ENCODE results near the gene HSPA12A.

The HSPA12A gene

DNA sequence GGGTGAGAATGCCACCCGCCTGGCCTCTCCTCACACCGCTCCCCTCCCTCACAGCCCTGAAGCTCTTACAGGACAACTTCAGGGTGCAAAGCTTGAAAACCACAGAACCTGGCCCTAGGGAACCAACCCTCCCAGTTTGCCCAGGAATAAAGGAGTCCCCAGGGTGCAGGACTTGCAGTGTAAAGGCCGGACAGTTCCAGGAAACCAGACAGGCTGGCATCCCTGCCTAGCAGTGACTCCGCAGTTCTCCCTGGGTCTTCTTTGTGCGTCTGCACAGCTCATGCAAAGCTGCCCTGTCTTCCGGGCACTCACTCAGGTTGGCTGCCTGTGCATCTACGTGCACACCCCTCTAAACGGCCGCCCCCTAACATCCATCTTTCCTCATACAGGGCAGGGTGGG, 36.1 kb downstream of the HSPA12A start:
- Mint-ChIP-seq H3K9me3 (no peaks in the 10 kb centered on the region), H3K27me3 (peaks cover 24% of the 10 kb centered on the region), H3K36me3 (ENCODE audit: low read depth) (no peaks in the 10 kb centered on the region), H3K27ac (no peak overlapping the region), H3K4me3 (no peak overlapping the region), H3K4me1 (no peaks in the 10 kb centered on the region)
- no peak for ATAC-seq
- DNase-seq: no peak

DNA sequence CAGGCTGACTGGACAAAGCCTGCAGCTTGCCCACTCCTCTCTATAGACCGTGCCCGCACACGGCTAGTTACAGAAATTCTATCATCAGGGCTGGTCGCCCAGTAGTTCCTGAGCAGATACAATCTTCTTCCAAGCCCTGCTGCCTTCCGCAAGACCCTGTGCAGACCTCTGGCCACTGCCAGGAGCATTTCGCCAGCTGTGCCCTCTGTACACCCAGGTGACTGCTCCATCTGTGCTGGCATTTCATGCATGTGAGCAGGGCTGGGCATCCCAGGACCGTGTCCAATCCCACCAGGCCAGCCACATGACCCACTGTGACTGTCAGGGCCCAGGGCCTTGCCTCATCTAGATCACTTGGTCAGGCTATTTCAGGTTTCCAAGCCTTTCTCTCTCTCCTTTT, 36.9 kb downstream of the HSPA12A start:
- DNase-seq (no peak), ATAC-seq (no peak)
- Mint-ChIP-seq H3K27ac (no peak overlapping the region), H3K9me3 (no peaks in the 10 kb centered on the region), H3K27me3 (peaks cover 22% of the 10 kb centered on the region), H3K4me3 (no peak overlapping the region), H3K36me3 (ENCODE audit: low read depth) (no peaks in the 10 kb centered on the region), H3K4me1 (no peaks in the 10 kb centered on the region)

DNA sequence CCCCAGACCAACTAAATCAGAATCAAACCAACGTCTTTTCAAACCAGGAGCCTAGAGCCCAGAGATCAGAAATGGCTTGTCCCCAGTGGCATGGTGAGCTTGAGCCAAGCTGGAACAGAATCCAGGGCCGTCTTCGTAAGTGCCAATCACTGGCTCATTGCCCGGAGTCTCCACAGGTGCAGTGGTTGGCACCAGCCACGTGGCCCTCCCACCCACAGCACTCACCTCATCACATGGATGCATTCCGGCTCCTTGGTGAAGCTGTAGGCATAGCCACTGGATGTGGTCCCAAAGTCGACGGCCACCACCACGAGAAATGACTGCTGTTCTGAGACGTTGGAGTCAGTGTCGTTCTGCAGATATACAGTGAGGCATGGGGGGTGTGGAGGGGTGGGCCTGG, 37.4 kb downstream of the HSPA12A start:
- no peaks in the 10 kb centered on the region for H3K4me1 Mint-ChIP-seq

DNA sequence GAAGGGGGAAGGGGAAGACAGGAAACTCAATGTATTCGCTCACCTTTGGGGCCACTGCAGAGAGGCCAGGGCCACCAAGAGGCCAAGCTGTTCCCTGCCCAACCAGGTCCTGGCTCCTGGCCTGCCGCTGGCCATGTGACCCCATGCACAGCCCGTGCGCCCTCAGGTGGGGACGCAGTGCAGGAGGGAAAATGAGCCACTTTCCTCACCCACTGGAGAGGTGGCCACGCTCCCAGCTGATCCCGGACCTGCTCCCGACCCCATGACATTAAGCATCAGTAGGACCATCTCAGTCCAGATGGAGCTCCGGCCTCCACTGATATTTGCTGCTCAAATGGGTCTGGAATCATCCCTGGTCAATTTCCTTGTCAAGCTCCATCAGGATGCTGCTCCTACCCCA, 40.2 kb downstream of the HSPA12A start:
- H3K27ac Mint-ChIP-seq: no peak overlapping the region
- no peaks in the 10 kb centered on the region for H3K9me3 Mint-ChIP-seq
- no peaks in the 10 kb centered on the region for H3K36me3 Mint-ChIP-seq (ENCODE audit: low read depth)
- no peak overlapping the region for H3K4me3 Mint-ChIP-seq
- H3K27me3 Mint-ChIP-seq: peaks cover 18% of the 10 kb centered on the region
- H3K4me1 Mint-ChIP-seq: no peaks in the 10 kb centered on the region
- ATAC-seq: no peak
- DNase-seq: no peak

More for the DNA sequence above, 37.4 kb downstream of the HSPA12A start:
- H3K36me3 Mint-ChIP-seq (ENCODE audit: low read depth): no peaks in the 10 kb centered on the region
- ATAC-seq (no peak), DNase-seq (no peak)
- no peaks in the 10 kb centered on the region for H3K9me3 Mint-ChIP-seq
- H3K4me3 Mint-ChIP-seq: no peak overlapping the region
- H3K27me3 Mint-ChIP-seq: peaks cover 19% of the 10 kb centered on the region
- no peak overlapping the region for H3K27ac Mint-ChIP-seq

DNA sequence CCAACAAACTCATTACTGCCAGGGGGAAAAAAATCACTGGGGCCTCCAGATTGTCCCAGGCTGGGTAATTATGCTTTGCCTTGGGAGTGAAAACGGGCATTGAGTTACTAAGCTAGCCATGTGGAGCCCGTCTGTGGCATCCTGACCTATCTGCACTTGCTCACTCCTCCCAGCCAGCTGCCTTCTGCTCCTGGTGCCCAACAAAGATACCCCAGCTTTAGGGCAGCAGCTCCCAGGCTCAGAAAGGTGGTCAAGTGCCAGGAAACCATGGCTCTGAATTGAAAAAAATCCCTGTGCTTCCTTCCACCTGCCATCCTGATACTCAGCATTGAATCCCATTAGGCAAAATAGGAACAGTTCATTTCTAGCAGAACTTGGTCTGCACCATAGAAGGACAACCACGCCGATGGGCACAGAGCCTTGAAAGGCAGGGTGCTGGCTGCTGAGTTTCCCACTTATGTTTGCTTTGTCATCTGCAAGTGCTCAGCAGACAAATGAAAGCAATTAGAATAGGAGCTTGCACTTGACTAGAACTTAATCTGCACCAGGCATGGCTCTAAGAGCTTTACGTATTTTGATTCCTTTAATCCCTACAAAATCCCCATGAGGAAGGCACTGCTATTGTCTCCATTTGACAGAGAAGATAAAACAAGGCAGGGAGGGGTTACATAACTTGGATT, 42.8 kb downstream of the HSPA12A start:
- Mint-ChIP-seq H3K9me3 (no peaks in the 10 kb centered on the region), H3K4me3 (no peak overlapping the region), H3K27me3 (peaks cover 24% of the 10 kb centered on the region), H3K36me3 (ENCODE audit: low read depth) (no peaks in the 10 kb centered on the region), H3K4me1 (no peaks in the 10 kb centered on the region), H3K27ac (no peak overlapping the region)
- no peak for ATAC-seq
- DNase-seq: no peak

DNA sequence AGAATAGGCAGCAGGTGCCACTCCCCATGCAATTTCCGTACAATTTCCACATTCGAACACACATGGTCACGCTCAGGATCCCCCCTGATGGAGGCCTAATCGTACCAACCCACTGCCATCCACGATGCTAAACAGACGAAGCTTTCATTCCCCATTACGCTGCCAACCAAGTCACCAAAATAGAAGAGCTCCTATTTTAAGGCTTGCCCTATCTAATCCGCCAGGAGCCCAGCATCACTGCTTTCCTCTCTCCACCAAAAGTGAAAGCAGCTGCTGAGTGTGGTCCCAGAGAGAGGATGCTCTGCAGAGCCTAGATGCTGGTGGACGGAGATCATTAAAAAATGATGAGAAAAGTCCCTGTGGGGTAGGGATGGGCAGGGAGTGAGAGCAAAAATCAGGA, 43.3 kb downstream of the HSPA12A start:
- H3K4me3 Mint-ChIP-seq: no peak overlapping the region
- no peak overlapping the region for H3K27ac Mint-ChIP-seq
- DNase-seq (no peak), ATAC-seq (no peak)
- H3K9me3 Mint-ChIP-seq: no peaks in the 10 kb centered on the region
- H3K36me3 Mint-ChIP-seq (ENCODE audit: low read depth): no peaks in the 10 kb centered on the region
- peaks cover 26% of the 10 kb centered on the region for H3K27me3 Mint-ChIP-seq
- no peaks in the 10 kb centered on the region for H3K4me1 Mint-ChIP-seq

DNA sequence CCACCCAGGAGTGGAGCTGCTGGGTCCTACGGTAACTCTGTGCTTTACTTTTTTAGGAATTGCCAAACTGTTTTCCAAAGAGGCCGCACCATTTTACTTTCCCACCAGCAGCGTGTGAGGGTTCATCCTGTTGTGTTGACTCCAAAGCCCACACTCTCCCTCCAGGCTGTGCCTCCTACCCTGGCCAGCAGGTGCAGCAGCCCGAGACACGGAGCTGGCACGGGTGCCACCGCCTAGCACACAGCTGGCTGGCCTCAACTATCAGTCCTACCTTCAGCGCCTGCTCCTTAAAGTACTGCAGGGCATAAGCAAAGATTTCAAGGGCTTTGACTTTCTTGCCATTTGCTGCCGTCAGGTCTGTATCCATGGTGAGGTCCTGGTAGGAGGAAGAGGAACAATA, 44.0 kb downstream of the HSPA12A start:
- no peak for DNase-seq
- Mint-ChIP-seq H3K27ac (no peak overlapping the region), H3K36me3 (ENCODE audit: low read depth) (no peaks in the 10 kb centered on the region), H3K27me3 (peaks cover 27% of the 10 kb centered on the region), H3K4me3 (no peak overlapping the region), H3K4me1 (no peaks in the 10 kb centered on the region), H3K9me3 (no peaks in the 10 kb centered on the region)
- ATAC-seq: no peak

DNA sequence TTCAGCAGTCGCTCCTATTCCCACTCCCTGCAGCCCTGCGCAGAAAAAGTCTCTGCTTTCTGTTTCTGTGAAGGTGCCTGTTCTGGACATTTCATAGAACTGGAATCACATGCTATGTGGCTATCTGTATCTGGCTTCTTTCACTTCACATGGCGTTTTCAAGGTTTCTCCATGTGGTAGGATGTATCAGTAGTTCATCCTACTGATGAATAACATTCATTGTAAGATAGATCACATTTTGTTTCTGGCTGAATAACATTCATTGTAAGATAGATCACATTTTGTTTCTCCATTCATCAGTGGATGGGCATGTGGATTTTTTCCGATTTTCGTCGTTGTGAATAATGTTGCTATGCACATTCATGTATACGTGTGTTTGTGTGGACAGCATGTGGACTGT, 44.5 kb downstream of the HSPA12A start:
- ATAC-seq (no peak), DNase-seq (no peak)
- Mint-ChIP-seq H3K27ac (no peak overlapping the region), H3K36me3 (ENCODE audit: low read depth) (no peaks in the 10 kb centered on the region), H3K4me3 (no peak overlapping the region), H3K9me3 (no peaks in the 10 kb centered on the region), H3K4me1 (no peaks in the 10 kb centered on the region), H3K27me3 (peaks cover 25% of the 10 kb centered on the region)

DNA sequence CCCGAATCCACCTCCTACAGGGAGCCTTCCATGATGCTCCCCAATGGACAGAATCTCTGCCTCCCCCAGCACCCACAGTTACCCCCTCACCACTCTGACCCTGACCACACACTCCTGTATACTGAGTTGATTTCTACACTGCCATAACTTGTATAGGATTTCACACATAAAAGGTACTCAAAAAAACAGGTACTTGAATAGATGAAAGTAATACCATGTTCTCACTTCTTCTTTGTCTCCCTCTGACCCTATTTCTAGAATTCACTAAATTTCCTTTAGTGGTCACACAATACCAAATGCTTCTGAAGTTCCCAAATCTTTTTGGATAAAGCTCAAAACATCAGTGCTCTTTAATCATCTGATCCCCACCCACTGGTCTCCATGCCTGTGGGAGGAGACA, 45.4 kb downstream of the HSPA12A start:
- ATAC-seq (no peak), DNase-seq (no peak)
- Mint-ChIP-seq H3K9me3 (no peaks in the 10 kb centered on the region), H3K4me1 (no peaks in the 10 kb centered on the region), H3K4me3 (no peak overlapping the region), H3K27ac (no peak overlapping the region), H3K36me3 (ENCODE audit: low read depth) (no peaks in the 10 kb centered on the region), H3K27me3 (peaks cover 24% of the 10 kb centered on the region)

DNA sequence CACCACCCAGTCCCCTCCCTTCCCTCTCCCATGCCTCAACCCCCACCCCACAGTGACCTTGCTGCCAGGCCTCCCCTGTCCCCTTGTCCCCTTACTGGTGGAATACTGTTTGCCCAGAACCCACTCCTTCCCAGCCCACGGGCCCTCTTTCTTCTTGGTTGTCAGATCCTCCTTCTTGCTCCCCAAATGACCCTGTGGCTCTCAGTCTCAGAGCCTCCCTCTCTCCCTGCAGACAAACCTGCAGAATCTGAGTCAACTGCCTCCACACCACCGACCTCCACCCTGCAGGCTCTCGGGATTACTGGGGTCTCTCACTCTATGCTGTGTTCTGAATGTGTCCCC, 47.5 kb downstream of the HSPA12A start:
- Mint-ChIP-seq H3K27me3 (peaks cover 20% of the 10 kb centered on the region), H3K36me3 (ENCODE audit: low read depth) (no peaks in the 10 kb centered on the region), H3K27ac (no peak overlapping the region), H3K4me3 (no peak overlapping the region), H3K4me1 (no peaks in the 10 kb centered on the region), H3K9me3 (no peaks in the 10 kb centered on the region)
- ATAC-seq (no peak), DNase-seq (no peak)

DNA sequence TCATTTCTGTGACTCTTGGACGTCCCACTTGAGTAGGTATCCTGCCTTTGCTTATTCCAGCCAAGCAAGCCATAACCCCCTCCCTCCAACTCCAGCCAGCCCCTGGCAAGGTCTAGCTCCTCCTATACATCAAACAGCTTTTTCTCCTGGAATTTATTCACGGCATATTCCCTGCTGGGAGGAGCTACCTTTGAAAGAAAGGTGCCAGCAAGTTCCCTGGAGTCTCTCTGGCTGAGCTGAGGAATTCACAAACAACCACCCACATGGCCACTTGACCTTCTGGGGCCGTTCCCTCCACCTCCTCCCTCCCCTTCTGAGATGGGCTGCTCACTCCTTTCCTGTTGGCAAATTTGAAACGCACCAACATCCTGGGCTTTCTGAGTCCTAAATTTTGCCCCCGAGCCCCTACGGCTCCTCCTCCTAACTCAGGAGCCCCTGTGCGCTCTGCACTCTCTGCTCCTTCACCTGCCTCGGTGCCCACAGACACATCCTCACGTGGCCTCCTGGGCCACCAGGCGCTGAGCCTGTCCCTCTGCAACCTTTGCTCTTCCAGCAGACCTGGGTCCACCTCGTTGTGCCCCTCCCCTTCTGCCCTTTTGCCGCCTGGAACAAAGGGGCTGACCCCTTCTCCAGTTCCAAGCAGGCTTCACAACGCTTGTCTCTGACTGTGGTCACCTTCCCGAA, 48.0 kb downstream of the HSPA12A start:
- H3K4me1 Mint-ChIP-seq: no peaks in the 10 kb centered on the region
- no peaks in the 10 kb centered on the region for H3K36me3 Mint-ChIP-seq (ENCODE audit: low read depth)
- no peaks in the 10 kb centered on the region for H3K9me3 Mint-ChIP-seq
- no peak for DNase-seq
- no peak for ATAC-seq
- H3K27me3 Mint-ChIP-seq: peaks cover 22% of the 10 kb centered on the region
- no peak overlapping the region for H3K4me3 Mint-ChIP-seq
- H3K27ac Mint-ChIP-seq: no peak overlapping the region

DNA sequence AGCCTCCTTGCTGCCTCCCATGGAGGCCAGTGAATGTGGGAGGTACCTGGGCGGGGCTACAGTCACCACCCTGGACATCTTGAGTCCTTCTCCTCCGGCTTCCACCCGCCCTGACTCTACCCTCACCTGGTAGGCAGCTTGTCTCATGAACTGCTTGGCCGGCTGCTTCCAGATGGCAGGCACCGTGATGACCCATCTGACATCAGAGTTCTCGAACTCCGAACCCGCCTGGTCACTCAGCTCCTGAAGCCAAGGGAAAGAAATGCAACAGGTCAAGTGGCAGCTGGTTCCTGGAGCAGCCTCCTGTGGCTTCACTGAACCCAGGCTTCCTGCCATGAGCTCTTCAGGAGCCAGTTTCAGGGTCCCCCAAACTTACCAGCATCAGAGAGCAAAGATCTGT, 50.1 kb downstream of the HSPA12A start:
- Mint-ChIP-seq H3K9me3 (no peaks in the 10 kb centered on the region), H3K36me3 (ENCODE audit: low read depth) (no peaks in the 10 kb centered on the region), H3K27me3 (peaks cover 26% of the 10 kb centered on the region), H3K4me3 (no peak overlapping the region), H3K27ac (no peak overlapping the region), H3K4me1 (no peaks in the 10 kb centered on the region)
- no peak for DNase-seq
- no peak for ATAC-seq

DNA sequence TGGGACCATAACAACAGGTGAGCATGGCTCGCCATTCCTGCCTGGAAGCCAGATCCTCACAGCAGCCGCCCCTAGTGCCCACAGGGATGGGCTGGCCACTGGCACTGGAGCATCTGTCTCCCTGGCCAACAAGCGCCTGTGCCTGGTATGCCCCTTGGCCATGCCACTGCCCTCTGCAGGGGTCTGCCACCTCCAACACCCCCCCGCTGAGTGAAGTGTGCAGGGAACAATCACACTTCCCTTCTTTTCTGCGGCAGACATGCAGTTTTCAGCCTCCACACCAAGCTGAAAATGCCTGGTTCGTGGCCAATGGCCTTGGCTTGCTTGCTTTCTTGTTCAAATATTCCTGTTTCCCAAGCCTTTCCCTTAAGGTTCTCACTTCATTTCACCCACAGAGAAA, 50.7 kb downstream of the HSPA12A start:
- DNase-seq (no peak), ATAC-seq (no peak)
- H3K4me3 Mint-ChIP-seq: no peak overlapping the region
- H3K36me3 Mint-ChIP-seq (ENCODE audit: low read depth): no peaks in the 10 kb centered on the region
- H3K4me1 Mint-ChIP-seq: no peaks in the 10 kb centered on the region
- peaks cover 23% of the 10 kb centered on the region for H3K27me3 Mint-ChIP-seq
- H3K9me3 Mint-ChIP-seq: no peaks in the 10 kb centered on the region
- no peak overlapping the region for H3K27ac Mint-ChIP-seq

DNA sequence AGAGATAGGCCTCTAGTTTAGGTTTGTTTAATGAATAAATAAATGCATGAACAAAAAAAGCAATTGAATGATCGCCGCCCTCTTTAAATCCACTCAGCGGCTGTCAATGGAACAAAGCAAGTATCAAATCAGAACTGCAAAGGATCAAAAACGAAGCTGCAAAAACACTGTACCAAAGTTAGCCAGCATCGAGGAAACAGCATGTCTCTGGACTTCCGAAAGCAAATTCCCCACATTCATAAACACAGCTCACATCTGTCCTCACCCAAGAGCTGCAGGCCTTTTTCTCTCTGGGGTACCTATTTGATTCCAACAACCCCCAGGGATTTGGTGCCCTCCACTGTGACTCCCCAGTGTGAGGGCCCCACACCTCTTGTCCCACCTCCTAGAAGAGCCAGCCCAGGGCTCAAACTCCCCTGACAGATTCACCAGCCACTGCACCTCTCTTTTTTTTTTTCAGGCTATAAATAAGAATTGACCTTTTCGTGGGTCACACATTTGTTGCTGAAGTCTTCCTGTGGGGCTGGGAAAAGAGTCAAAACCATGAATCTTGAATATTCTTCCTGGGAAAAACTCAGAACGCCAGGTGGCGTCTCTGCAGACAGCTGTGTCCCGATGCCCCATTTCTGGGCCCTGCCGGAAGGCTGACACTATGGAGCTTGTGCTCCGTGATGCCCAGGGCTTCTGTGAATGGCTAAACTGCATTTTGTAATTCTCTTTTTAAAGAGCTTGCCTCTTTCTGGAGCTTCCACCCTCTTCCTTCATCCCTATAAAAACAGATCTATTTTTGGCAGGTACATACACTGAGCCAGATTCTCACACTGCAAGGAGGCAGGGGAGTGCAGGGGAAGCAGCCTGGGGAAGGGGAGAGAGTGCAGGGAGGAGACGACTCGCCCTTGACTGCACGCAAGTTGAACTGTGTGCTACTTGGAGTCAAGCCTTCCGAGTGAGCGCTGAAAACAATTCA, 51.7 kb downstream of the HSPA12A start:
- Mint-ChIP-seq H3K27me3 (peaks cover 25% of the 10 kb centered on the region), H3K4me3 (no peak overlapping the region), H3K27ac (no peak overlapping the region), H3K4me1 (no peaks in the 10 kb centered on the region), H3K36me3 (ENCODE audit: low read depth) (no peaks in the 10 kb centered on the region), H3K9me3 (no peaks in the 10 kb centered on the region)
- no peak for DNase-seq
- no peak for ATAC-seq

DNA sequence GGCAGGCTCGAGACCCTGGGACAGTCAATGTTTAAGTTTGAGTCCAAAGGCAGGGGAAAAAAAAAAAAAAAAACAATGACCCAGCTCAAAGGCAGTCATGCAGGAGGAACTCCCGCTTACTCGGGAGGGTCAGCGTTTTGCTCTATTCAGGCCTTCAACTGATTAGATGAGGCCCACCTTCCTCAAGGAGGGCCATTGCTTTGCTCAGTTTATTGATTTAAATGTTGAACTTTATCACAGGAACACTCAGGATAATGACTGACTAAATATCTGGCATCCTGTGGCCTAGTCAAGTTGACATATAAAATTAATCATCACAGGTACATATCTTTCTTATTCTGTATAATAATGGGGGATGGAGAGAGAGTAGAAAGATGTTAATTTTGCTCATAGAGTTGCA, 52.6 kb downstream of the HSPA12A start:
- no peak overlapping the region for H3K27ac Mint-ChIP-seq
- H3K27me3 Mint-ChIP-seq: peaks cover 21% of the 10 kb centered on the region
- no peaks in the 10 kb centered on the region for H3K9me3 Mint-ChIP-seq
- no peaks in the 10 kb centered on the region for H3K36me3 Mint-ChIP-seq (ENCODE audit: low read depth)
- H3K4me1 Mint-ChIP-seq: no peaks in the 10 kb centered on the region
- DNase-seq (no peak), ATAC-seq (no peak)
- H3K4me3 Mint-ChIP-seq: no peak overlapping the region
